T-helper 2 cell treated with Interferon-gamma antibody and Interleukin-4, amounts not matched to agents 100 ng/mL and 5 ng/mL, for 36 hours (primary cell): ENCODE data around the gene LUC7L3. TPM values are rescaled to one million over a fixed set of nuclear protein-coding genes. Genes with fewer than 3 reads are reported as not detected.
"Not testable (repeated sequence)": the region's sequence is repeated elsewhere in the genome, so short reads cannot be mapped to it uniquely, and the experiment has no call there.

Source experiments
- intact Hi-C: fragments of 100-400 bp; cut with micrococcal nuclease; formaldehyde crosslinking; loops from one replicate; pipeline ENCODE4 v1.15.1; 2023
- total RNA-seq: library from RNA; stranded (reverse); gene quantifications from 2 replicates; pipeline ENCODE4 v1.2.3, GENCODE V29; 2022

LUC7L3 gene
- total RNA-seq, 1 donor from 2014 or later = 114 TPM

DNA sequence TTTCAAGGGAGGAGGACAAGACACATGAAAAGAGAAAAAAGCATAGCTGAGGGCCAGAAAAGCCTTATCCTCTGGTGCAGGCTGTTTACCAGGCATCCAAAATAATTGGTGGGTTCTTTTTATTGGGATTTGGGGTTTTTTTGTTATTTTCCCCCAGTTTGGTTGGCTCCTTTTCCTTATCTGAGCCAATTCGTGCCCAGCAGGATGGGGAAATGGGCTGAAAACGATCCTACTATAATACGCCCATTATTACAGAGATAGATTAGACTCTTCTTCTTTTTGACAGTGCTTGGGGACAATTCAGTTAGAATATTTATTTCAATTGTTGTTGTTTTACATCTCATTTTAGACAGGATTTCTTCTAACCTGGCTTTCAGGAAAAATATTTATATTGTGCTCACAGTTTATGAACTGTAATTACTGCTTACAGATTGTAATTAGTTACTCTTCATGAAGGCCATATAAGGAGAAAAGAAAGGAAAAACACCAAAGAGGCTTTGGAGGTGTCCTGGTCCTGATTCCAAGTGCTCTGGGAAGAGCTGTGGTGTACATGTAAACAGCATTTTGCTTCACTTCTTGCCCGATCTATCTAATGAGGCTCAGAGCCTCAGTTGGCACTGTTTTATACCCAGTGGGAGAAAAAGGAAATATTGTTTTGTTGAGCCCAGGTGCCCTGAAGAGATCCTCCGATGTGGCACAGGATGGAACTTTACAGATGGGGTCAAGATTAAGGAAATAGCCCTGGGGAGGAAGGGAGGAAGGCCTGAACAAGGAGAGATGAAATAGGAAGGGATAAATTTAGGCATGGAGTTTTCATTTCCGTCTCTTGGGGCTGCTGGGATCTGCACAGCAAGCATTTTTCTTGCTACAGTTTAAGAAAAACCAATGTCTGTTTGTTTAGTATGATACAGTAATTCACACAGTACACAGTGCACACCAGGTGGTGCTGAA lies 11.1 kb upstream of the LUC7L3 start:
- intact Hi-C loops = loop anchor here (5.0 kb wide), 3 partner anchors 166 to 336 kb away; partner anchors contain the start of genes EME1, MRPL27 and RSAD1

DNA sequence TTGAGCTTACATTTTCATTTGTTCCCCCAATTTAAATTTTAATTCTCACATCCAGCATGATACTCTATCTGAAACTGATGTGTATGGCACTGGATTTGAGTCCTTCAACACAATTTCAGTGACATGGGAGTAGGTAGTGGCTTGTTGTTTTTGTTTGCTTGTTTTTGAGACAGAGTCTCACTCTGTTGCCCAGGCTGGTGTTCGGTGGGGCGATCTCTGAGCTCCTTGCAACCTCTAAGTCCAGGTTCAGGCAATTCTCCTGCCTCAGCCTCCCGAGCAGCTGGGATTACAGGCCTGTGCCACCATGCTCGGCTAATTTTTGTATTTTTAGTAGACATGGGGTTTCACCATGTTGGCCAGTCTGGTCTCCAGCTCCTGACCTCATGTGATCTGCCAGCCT lies 10.3 kb upstream of the LUC7L3 start:
- intact Hi-C loops = loop anchor here (5.0 kb wide), 3 partner anchors 167 to 337 kb away; partner anchors contain the start of genes EME1, MRPL27 and RSAD1

DNA sequence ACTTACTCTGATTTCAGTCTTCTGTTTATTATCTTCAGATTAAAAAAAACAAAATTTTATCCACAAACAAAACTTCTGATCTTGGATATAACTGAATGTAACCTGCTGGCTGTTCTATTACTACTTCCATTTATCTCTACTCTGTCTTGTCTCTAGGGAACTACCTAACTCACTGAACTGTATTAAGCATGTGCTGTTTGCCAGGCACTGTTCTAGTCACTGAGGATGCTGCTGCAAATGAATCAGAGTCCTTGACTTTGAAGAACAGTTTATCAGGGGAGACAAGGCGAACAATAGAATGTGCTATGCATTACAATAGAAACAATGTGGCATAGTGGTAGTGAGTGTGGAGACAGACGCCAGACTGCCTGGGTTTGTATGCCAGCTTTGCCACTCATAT lies 9.4 kb upstream of the LUC7L3 start:
- intact Hi-C loops = no loop called here

DNA sequence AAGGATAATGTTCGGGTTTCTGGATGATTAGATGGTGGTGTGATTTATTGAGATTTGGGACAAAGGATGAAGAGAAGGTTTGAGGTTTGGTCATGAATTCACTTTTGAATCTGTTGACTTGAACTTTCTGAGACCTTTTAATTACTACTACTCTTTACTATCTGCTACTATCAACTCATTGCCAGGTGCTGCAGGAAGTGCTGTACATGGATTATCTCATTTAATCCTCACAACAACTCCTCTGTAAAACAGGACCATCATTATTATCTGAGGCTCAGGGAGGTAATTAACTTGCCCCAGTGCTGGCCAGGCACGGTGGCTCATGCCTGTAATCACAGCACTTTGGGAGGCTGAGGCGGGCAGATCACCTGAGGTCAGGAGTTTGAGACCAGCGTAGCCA lies 8.8 kb upstream of the LUC7L3 start:
- intact Hi-C loops = no loop called here

DNA sequence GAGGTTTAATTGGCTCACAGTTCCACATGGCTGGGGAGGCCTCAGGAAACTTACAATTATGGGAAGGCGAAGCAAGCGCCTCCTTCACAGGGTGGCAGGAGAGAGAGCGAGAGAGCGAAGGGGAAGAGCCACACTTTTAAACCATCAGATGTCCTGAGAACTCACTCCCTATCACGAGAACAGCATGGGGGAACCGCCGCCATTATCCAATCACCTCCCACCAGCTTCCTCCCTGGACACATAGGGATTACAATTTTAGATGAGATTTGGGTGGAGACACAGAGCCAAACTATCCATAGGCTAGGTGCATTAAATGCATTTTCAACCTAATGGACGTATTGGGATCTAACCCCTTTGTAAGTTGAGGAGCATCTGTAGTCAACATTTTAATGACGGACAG lies 6.8 kb upstream of the LUC7L3 start:
- intact Hi-C loops = no loop called here

DNA sequence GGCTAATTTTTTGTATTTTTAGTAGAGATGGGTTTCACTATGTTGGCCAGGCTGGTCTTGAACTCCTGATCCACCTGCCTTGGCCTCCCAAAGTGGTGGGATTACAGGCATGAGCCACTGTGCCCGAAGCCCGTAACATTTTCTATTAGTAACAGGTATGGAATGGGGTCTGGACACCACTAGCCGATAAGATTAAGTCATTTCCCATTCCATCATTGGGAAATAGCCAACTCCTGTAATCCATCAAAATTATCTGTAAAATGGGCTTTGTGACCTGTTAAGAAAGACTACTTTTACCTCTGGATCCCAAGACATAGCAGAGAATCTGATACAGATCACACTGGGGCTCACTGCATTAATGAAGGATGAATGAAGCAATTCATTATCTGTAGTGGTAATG lies 3.9 kb upstream of the LUC7L3 start:
- intact Hi-C loops = no loop called here

DNA sequence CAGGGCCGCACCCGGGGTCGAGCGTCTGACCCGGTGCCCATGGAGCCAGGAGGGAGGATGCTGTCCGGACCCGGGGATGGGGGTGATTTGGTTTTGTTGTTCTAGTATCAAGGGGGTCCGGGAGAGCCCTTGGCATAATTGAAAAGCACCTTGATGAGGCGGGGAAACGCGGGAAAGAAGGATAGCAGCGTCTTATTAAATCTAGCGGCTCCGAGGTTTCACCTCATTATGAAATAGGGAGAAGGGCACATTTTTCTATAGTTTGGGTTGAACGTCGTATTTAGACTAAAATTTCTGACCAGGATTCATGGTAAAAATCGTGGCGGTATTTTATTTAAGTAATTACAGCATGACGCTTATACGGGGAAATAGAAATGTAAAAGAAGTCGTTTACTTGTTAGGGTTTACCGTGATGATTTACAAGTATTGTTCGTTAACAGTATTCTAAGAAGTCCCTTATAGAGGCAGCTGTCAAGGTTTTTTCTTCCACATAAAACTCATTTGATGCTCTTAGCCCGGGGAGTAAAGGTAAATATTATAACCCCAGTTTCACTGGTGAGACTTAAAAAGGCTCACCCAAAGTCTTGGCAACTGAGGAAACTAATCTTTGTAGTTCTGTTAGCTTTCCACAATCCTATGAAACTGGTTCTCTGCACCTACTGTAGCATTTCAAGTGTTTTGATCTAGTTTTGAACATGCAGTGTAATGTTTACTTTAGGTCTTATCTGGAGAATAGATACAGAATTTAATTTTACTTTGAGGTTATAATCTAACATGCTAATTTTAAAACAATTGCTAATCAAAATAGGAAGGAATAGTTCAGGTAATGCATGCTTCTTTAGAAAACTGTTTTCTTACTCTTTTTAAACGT lies 756 bp downstream of the LUC7L3 start:
- intact Hi-C loops = loop anchor here (1.0 to 2.0 kb wide), 2 partner anchors 13 to 147 kb away; partner anchors contain the start of genes ANKRD40 and TOB1

DNA sequence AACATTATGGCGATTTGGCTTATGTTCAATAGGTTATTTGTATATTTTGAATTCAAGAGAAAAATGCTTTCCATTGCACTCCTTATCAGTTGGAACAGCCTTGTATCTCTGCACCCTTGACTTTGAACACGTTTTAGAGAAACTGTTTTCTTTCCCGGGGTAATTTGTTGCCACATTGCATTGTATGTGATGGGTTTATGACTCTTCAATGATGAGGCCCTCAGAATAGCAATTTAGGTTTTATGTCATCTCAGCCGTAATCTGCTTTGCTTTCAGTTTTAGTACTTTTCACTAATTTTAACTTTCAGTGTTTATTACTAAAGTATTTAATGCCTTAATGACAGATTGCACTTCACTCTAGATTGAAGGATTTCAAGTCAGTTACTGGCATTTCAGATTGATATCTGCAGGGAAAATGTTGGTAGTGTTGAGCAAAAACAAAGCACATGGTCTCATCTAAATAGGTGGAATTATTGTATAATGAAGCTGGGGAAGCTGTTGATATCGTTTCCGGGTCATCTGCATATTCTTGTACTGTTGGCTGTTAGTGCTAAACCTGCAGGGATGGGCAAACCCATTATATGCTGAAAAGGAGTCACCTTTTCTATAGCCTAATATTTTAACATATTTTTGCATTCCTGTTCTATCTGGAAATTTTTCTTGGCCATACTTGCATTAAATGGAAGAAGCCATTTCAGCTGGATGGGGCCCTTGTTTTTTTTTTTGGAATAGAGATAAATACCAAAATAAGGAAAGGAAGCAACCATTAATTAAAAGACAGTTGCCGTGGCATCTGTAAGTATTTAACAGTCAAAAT lies 2.0 kb downstream of the LUC7L3 start:
- intact Hi-C loops = loop anchor here (2.0 kb wide), 1 partner anchor 145 kb away; the partner anchor contains the start of gene TOB1

DNA sequence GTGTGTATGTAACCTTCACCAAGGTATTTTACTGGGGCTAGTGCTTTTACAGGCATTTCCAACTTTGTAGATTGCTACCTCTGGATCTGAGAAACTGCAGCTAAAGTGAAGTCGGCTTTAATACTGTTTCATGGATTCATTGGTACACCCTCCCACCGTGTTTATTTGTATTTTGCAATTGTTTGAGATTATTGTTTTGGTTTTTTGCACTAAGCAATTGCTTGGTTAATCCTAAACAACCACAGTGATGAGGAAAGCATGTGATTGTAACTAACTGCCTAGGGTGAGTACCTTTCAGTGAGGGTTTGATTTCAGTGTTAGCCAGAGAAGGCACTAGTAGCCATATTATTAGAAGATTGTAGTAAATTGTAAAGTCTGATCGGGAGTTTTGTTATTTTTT lies 3.3 kb downstream of the LUC7L3 start:
- intact Hi-C loops = no loop called here

DNA sequence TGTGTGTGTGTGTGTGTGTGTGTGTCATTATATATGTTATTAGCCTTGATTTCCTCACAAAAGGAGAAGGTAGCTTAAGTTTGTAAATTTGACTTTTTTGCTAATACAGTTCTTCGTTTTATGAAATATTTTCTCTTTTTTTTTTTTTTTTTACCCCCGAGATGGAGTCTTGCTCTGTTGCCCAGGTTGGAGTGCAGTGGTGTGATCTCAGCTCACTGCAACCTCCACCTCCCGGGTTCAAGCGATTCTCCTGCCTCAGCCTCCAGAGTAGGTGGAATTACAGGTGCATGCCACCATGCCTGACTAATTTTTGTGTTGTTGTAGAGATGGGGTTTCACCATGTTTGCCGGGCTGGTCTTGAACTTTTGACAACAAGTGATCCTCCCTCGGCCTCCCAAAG lies 5.2 kb downstream of the LUC7L3 start:
- intact Hi-C loops = not testable (repeated sequence)

DNA sequence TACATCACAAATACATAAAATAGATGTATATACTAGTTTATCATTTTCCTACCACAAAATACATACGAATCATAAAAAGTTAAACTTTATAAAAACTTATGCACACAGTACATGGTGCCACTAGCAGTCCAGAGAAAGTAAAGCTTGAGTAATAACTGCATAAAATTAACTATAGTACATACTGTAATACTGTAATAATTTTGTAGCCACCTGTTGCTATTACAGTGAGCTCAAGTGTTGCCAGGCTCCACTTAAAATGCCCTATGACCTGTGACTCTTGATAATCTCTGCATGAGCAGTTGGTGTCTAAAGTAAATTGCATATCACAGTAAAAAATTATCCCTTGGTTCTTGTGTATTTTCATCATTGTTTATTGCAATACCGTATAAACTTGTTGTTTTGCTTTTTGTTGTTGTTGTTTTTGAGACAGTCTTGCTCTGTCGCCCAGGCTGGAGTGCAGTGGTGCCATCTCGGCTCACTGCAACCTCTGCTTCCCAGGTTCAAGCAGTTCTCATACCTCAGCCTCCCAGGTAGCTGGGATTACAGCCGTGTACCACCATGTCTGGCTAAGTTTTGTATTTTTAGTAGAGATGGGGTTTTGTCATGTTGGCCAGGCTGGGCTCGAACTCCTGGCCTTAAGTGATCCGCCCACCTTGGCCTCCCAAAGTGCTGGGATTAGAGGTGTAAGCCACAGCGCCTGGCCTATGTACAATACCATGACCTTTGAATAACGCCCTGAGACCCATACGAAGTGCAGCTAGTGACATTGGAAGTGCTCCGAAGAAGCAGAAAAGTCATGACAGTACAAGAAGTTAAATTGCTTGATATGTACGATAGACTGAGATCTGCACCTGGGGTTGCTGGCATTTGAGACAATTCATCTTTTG lies 6.6 kb downstream of the LUC7L3 start:
- intact Hi-C loops = no loop called here

DNA sequence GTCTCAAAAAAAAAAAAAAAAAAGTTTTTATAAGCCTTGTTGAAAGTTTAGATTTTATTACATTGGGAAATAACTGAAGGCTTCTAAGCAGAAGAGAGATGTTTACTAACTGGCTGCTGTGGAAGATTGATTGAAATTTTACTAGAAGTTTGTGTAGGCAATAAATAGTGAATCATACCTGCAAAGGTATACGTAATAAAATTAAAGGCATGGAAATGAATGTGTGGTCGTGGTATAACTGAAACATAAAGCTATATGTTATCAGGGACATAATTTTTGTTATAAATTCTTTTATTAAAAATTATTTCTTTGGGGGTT lies 8.7 kb downstream of the LUC7L3 start:
- intact Hi-C loops = no loop called here

DNA sequence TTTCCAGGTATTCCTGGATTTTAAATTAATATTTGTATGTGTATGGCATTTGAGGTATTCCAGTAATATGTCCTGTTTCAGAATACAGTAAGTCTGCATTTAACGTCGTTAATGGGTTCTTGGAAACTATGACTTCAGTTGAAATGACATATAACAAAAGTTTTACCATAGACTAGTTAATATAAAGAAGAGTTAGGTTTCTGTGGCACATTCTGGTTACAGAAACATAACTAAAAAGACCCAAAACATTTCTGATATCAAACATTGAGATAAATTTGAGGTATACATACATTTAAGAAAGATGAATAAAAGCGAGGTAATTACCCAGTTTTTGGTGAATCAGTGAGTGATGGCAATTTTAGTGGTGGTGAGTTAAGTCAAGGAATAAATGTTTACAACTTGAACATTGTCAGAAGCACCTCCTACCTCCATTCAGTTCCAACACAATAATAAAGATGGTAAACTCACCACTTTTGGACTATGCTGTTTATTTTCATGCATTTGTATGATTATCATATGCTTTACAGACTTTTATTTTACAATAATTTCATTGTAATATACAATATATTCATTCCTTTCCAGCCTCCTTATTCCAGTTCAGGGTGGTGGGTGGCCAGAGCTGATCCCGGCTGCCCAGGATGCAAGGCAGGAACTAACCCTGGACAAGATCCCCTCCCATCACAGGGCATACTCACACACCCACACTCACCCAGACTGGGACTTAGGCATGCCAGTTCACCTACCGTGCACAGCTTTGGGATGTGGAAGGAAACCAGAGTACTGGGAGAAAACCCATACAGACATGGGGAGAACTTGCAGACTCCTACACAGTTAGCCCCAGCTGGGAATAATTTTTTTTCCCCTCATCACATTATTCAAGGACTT lies 9.7 kb downstream of the LUC7L3 start:
- intact Hi-C loops = no loop called here

DNA sequence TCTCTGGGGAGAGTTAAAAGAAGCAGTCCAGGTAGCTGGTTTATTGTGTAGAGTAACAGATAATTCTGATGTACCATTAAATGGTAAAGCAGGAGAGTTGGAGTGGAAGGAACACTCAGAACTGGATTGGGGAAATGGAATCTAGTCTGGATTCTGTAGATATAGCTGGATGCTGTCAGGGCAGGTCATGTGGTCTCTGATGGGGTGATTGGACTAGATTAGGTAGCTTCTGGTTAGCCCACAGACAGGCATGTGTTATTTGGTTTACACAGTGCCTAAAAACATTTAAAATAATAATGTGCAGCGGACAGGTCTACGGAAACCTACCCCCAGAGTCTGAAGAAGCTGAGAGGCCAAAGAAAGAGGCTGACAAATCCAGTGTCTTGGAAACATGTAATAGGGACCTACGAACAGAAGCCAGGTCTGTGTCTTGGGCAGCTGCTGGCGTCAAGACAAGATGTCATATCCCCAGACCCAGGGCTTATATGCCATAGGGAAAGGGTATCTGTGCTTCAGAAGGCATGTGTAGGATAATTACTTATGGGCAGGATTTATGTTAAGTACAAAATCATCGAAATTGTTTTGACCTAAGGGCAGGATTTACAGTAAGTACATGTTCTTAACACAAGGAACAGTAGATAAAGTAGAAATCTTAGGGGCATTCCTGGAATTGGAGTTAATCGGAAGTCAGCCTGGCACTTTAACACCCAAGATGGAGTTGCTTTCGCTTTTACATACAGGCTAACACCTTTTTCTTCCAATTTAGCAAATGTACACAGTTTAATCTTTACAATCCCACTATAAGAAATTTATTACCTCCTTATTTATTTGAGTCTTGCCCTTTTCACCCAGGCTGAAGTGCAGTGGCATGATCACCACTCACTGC lies 12.4 kb downstream of the LUC7L3 start:
- intact Hi-C loops = no loop called here

DNA sequence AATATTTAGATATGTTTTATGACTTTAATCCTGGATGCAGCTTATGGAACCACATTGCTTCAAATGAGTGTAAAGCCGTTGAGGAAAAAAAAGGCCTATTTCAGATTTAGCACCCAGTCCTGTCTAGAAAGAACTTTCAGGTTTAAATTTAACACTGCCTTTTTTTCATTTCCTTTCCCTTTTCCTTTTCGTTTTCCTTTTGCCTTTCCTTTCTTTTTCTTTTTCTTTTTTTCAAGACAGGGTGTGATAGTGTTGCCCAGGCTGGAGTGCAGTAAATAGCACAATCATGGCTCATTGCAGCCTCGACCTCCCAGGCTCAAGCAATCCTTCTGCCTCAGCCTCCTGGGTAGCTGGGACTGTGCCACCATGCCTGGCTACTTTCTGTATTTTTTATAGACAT lies 15.9 kb downstream of the LUC7L3 start:
- intact Hi-C loops = no loop called here

DNA sequence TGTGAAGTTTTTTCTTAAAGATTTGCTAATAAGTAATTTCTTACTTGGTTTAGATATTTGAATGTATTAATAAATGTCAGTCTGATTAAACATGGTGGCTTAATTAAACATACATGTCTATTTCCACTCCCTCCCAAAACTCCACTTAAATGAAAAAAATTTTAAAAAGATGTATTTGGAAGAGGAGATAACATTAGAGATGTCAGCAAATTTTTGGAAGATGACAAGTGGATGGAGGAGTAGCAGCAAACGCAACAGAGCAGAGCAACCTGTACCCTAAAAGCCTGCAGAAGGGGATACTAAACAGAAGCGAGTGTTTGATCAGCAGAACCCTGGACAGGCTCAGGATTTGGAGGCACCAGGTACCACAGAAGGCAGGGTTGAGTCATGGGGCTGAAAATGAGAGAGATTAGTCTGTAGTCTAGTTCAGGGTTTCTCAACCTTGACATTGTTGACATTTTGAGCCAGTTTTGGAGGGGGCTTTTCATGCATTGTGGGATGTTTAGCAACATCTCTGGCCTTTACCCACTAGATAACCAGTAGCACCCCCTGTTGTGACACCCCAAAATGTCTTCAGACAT lies 17.8 kb downstream of the LUC7L3 start:
- intact Hi-C loops = no loop called here

DNA sequence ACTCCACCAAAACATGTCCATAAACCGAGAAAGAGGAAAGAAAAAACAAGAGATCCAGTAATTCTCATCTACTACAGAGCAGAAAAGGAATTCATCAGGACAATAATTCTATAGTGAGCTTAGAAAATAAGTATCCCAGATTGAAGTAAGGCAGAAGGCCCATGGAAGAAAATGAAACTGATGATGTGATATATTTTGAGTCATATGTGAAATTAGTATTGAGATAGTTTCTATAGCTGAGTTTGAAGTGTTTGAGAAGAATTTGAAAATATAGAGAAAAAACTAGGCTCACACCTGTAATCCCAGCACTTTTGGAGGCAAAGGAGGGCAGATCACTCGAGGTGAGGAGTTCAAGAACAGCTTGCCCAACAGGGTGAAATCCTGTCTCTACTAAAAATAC lies 19.7 kb downstream of the LUC7L3 start:
- intact Hi-C loops = no loop called here

DNA sequence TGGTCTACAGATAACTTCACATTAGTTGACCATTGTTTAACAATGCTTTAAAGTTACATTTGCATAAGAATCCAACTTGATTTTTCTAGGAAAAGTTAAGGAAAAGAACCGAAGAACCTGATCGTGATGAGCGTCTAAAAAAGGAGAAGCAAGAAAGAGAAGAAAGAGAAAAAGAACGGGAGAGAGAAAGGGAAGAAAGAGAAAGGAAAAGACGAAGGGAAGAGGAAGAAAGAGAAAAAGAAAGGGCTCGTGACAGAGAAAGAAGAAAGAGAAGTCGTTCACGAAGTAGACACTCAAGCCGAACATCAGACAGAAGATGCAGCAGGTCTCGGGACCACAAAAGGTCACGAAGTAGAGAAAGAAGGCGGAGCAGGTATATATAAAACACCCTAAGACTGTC lies 26.2 kb downstream of the LUC7L3 start:
- intact Hi-C loops = no loop called here
